Stimulated activated CD4-positive, alpha-beta T cell treated with anti-CD3 and anti-CD28 coated beads, Interleukin-2, amount 100 ng/mL, for 24 hours (primary cell): Measurements from ENCODE around the gene RPL18A.

Source experiments
- DNase-seq, 2 donors: peaks; one replicate each; pipeline ENCODE4 v3.0.0-alpha.2; 2020

The RPL18A gene

DNA sequence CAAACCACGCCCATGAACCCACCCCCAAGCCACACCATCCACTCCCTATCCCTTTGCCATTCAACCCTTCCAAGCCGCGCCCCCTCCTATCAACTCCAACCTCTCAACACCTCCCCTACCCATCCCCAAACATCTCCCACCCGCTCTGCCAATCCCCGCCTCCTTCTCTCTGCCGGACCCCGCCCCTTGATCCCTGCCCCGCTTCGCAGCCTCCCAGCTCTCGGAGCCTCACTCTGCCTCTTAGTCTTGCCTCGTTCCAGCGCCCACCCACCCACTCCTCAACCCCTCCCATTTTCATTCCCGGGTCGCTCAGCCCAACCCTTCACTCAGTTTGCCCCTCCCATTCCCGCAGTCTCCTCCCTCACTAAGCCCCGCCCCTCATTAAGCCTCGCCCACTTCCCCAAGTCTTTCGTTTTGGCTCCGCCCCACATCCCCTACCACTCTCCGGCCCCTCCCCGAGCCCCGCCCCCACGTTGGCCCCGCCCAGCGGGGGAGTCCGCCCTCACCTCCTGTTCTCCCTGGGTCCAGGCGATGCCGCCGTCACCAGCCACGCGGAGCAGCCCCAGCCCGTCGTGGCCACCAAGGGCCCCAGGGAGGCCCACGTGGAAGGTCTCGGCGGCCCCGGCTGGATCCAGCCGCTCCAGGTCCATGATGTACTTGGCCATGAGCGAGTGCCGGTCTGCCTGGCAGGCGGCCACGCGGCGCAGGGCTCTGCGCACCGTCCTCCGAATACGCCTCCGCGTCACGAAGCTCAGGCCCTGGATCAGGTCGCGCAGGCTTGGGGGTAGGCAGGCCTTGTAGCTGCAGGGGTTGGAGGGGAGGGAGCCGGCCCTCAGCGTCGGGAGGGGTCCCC is 17.7 kb upstream of the RPL18A start:
- DNase-seq, result peak; percentile 71 to 81

DNA sequence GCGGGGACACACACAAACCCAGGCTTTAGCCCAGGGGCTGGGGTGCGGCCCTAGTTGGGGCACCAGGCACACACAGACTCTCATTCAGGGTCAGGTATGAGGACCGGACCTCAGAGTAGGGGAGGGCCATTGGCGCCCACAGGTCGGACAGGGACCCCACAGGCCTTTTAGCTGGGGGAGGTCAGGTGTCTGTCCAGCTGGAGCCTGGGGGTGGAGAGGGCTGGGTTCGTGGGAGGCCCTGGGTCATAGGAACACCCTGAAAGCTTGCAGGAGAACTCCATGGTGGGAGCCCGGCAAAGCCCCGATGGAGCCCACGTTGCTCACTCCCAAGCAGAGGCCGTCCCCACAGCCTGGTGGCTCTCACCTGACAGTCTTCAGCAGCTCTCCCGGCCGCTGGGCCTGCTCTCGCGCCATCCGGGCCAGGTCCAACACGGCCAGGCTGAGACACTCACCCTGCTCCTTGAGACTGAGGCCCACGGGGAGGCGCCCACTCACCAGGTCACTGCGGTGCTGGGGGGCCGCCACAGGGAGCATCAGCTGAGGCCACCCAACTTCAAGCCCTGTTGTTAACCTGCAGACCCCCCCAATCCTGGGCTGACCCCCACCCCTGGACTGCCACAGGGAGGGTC is 16.9 kb upstream of the RPL18A start:
- DNase-seq, result no peak

DNA sequence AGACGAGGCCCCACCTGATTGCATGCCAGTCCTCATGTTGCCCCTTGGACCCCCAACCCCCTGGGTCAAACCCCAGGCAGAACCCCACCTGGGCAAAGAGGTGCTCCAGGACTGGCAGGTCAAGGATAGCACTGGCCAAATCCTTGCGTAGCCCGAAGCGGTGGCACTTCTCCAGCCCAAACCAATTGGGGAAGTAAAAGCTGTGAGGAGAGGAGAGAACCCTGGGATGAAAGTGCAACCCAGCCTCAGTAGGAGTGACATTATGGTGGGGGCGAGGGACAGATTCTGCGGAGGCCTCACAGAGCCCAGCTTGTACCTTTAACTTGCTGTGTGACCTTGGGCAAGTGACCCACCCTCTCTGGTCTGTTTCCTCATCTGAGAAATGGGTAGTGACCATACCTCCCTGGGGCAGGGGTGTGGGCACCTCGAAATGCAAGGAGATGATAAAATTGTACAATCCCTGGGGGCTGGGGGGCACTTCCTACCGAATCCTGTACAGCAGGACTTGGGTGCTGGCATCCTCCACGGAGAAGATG is 16.4 kb upstream of the RPL18A start:
- DNase-seq, result no peak

DNA sequence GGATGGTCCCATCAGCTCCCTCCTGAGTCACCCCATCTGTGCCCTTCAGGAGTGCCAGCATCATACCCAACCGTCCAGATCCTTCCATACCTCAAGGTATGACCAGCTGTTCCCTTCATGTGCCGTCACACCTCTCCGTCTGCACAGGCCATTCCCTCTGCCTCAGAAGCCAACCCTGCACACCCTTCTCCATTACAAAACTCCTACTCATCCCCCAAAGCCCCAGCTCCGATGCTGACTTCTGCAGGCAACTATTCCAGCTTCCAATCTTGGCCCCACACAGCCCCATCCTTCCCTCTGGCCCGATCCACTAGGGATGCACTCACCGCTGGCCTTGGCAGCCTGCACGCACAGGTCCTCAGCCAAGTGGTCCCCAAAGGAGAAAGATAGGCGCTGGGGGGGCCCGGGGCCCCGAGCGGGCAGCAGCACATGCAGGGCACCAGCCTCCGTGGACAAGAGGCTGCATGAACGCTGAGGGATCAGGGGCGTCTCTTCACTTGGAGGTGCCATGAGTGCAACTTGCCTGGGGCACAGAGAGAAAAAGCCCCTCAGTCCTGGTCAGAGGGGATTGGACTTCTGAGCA is 15.7 kb upstream of the RPL18A start:
- no peak for DNase-seq

GRCh38 chr19:17846146-17846545 is 13.6 kb upstream of the RPL18A start:
- DNase-seq, result no peak

DNA sequence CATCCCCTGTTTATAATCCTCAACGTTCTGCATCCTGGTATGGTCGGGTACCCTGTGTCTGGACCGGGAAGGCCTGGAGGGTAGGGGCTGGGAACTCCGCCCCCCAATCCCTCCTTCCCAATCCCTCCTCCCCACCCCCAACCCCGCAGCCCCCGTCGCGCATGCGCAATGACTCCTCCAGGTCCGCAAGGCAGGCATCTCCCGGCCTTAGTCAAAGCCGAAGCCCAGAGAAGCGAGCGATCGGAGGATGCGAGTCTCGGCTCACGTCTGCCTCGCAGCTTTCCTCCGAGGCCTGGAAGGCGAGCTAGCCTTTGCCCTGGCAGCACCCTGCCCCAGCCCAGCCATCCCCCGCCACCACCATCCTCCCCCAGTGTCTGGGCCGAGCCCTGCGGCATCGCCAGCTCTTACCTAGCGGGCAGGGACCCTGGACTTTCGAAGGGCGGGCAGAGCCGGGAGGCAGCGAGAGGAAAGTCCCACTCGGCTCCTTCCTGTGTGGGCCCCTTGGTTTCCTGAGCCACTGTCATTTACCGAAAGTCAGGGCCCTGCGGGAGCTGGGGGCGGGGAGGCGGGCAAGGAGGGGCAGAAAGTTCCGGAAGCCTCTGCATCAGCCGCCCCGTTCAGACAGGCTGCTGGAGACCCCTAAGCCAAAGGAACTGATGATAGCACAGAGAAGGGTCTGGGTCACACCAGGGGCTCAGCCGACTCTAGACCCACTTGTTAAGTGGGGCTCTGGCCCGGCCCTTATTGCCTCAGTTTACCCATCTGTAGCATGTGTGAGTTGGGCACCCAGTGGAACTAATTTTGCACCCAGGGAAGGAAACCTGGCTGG is 12.0 kb upstream of the RPL18A start, which contains the start of gene JAK3:
TSS of gene JAK3 (minus strand) at position 445 of the 829 bp plus-strand sequence. CDS start 3,565 bp downstream, outside the sequence.
- peak; percentile 88 to 90 for DNase-seq

- DNase-seq, result no peak
These were observed 11.0 kb upstream of the RPL18A start for GRCh38 chr19:17848595-17849292.

DNA sequence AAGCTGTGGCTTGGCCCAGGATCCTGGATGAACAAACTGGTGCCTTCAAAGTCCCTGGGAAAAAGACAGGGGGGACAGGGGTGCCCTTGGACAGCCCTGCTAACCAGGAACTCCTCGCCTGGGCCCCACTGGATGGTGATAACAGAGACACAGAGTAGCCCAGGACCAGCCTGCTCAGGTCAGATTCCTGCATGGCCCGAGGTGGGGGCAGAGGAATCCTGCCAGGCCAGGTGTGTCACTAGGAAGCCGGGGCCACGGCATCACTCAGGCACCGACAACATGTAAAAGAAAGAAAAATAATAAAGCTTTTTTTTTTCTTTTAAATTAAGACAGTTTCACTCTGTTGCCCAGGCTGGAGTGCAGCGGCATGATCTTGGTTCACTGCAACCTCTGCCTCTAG is 5.6 kb upstream of the RPL18A start:
- DNase-seq, result no peak

- DNase-seq, result peak; percentile 97 to 98
These were observed 4.2 kb upstream of the RPL18A start for GRCh38 chr19:17855280-17856152.

DNA sequence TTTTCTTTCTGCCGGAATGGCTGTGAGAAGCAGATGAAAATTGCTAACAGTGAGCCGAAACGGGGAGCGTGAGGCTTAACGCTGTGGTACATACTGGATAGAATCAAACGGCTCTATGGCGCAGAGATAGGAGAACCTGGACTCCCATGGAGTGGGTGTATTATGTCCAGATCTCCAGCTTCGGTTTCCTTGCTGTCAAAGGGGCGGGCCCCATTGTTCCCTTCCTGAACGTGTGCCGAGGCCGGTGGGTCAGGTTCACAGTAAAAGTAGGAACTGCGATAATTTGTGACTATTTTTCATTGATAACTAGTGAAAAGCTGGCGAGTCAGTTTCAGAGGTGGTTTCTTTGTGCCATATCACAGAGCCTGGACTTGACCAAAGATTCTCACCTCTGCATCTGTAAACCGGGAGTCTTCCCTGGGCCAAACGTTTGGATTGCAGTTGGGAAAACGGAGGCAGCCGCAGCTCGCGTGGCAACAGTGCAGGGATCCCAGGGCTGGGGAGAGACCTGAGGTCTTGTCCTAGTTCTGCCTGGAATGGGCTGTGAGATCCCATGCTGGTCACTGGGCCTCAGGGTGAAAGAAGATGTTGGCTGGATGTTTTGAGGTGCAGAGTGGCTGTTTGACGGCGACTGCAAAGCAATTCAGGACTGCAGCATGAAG is 752 bp downstream of the RPL18A start:
- peak in 1 of 2 donors; percentile 50 for DNase-seq

- no peak for DNase-seq
These were observed 1.3 kb downstream of the RPL18A start for GRCh38 chr19:17860993-17861360.

DNA sequence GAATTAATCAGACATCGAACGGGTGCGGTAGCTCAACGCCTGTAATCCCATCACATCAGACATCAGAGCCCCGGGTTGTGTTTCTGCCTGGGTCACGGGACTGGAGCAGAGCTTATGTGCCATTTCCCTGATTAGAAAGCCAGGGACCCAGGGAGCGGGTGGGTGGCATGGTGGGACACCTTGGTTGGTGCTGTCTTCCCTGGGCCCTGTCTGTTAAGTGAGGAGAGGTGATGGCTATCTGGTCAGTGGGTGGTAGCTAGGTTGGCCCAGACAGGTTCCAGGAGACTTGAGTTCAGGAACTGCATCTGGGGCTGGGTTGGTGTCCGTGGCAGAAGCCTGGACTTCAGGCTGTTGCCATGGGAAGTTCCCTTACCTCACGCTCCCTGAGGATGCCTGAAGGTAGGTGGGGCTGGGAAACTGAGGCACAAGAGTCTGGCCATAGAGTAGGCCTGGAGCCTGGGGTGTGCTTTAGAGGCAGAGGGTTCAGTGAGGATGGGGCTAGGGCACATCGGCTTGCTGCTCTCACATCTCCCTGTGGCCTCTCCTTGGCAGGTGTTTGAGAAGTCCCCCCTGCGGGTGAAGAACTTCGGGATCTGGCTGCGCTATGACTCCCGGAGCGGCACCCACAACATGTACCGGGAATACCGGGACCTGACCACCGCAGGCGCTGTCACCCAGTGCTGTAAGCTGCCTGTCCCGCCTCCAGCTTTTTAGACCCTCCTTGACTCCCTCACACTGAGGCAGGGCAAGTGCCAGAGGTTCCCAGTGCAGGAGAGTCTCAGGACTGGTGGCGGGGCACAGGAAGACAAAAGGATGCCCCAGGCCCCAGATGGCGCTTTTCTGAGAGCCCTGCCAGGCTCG is 2.1 kb downstream of the RPL18A start:
- no peak for DNase-seq

DNA sequence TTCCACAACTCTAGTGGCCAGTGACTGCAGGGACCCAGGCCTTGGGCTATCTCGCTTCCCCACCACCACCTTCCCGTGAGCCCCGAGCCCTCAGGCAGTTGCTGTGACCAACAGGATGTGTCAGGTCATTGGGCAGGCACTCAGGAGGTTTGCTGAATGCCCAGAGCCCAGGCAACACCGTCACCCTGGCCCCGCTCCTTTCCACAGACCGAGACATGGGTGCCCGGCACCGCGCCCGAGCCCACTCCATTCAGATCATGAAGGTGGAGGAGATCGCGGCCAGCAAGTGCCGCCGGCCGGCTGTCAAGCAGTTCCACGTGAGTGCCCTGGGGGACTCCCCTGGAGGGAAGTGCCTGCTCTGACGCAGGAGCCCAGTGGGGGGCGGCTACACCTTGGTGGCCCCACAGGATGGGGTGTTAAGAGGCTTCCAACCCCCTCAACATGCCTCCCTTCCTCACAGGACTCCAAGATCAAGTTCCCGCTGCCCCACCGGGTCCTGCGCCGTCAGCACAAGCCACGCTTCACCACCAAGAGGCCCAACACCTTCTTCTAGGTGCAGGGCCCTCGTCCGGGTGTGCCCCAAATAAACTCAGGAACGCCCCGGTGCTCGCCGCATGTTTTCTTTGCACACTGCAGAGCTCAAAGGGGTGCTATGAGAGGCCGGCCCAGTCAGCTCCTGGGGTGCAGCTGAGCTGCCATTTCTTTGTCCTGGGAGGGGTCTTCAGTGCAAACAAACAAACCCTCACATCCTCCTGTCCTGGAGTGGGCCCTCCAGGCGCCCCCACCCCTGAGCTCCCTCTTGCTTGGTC is 3.2 kb downstream of the RPL18A start:
- DNase-seq, result no peak

DNA sequence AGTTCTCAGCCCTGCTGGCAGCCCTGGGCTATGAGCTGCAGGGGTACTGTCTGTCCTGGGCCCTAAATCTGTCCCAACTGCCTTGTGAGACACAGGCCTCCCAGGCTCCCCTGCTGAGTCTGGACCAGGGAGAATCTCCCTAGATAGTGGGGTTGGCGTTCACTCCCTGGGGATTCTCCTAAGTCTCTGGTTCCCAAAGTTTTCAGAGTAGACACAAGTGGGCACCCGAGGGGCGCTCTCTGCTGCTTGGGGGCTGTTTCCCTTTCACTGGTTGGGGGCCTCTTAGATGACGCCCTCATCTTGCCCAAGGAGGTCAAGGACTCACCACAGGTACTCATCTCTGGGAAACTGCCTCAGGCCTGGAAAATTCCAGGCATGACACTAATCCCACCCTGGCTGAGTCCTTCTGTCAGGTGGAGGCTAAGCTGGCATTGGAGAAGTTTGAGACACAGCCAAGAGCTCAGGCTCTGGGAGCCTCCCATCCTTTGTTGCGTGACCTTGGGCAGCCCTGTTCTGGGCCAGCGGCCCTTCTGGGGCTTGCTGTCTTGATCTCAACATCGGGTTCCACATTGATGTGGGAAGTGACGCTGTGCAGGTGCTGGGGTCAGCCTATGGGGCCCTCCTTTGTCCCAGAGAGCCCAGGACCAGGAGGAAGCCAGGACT is 3.9 kb downstream of the RPL18A start:
- DNase-seq, result no peak

- peak; percentile 46 to 52 for DNase-seq
These were observed 5.9 kb downstream of the RPL18A start for GRCh38 chr19:17865364-17866311.

DNA sequence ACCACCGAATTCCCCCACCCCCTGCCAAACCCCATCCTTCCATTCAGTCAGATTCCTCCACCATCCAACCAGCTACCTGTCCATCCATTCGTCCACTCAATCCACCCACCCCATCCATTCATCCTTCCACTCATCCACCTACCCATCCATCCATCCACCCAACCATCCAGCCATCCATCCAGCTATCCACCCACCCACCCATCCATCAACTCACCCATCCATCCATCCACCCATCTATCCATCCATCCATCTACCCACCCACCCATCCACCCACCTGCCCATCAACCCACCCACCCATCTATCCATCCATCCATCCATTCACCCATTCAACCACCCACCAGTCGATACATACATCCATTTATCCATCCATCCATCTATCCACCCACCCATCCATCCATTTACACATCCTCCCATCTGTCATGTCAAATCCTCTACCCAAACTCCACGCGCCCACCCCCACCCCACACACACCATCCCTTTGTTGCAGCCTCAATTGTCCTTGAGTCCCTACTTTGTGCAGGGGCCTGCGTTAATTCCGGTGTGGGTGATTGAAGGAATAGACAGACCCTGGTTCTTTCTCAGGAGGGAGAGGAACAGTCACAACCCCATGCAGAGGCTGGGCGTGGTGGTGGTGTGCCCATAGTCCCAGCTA is 6.7 kb downstream of the RPL18A start:
- no peak for DNase-seq
